ENCODE results near the gene TEX11. TPM values are rescaled to one million over a fixed set of nuclear protein-coding genes. Genes with fewer than 3 reads are reported as not detected.
A peak's percentile ranks its signal among the peaks of the same experiment; 100 is the strongest.
"Not testable (repeated sequence)": the region's sequence is repeated elsewhere in the genome, so short reads cannot be mapped to it uniquely, and the experiment has no call there.

TEX11 gene
- total RNA-seq, 1 experiment from 2014 or later = not detected

- peak; percentile 52 for DNase-seq (ENCODE audit: low spot score)
These were observed 316.4 kb downstream of the TEX11 start for GRCh38 chrX:70592091-70592490.

DNA sequence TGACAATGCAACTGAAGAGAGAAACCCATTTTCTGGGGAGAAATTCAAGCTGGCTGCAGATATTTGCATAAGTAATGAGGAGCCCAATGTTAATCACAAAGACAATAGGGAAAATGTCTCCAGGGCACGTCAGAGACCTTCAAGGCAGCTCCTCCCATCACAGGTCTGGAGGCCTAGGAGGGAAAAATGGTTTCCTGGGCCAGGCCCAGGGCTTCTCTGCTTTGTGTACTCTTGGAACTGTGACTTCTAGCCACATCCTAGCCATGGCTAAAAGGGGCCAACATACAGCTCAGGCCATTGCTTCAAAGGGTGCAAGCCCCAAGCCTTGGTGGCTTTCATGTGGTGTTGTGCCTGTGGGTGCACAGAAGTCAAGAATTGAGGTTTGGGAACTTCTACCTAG is 321.4 kb downstream of the TEX11 start:
- not testable (repeated sequence) for DNase-seq (ENCODE audit: low spot score)

DNA sequence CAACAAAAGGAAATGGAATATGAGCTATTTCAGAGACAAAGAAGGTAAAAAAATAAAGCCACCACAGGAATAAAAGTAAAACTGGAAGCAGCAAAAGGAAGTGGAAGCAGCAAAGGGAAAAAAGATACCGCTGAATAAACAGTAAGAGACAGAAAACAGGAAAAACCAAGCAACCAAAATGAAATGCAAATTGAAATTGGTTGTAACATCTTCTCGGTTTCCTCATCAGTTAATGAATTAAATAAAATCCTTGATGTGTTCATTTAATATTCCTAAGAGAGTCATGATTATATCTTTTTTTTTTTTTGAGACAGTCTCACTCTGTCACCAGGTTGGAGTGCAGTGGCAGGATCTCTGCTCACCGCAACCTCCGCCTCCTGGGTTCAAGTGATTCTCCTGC is 331.1 kb downstream of the TEX11 start:
- DNase-seq (ENCODE audit: low spot score) = no peak

DNA sequence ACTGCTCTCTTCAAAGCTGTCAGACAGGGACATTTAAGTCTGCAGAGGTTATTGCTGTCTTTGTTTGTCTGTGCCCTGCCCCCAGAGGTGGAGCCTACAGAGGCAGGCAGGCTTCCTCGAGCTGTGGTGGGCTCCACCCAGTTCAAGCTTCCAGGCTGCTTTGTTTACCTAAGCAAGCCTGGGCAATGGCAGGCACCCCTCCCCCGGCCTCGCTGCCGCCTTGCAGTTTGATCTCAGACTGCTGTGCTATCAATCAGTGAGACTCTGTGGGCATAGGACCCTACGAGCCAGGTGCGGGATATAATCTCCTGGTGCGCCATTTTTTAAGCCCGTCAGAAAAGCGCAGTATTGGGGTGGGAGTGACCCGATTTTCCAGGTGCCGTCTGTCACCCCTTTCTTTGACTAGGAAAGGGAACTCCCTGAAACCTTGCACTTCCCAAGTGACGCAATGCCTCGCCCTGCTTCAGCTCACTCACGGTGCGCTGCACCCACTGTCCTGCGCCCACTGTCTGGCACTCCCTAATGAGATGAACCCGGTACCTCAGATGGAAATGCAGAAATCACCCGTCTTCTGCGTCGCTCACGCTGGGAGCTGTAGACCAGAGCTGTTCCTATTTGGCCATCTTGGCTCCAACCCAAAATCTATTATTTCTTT is 338.5 kb downstream of the TEX11 start:
- not testable (repeated sequence) for DNase-seq (ENCODE audit: low spot score)

- no peak for DNase-seq (ENCODE audit: low spot score)
These were observed 353.6 kb downstream of the TEX11 start for GRCh38 chrX:70554948-70555347.

DNA sequence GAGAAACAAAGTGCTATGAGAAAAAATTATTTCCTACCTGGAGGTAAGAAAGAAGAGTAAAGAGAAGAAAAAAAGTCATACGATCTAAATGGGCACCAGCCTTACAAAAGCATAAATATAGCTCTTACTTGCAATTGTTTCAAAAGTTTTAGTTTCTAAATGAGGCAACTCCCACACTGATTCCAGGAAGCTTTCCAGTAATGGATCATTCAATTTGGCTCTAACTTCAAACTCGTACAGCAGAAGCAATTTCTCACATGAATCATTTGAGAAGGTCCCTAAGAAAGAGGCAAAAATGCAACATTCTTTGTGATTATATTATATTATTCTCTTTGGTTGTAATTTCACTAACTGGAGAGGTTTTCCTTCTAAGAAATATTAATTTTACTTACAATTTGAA is 354.0 kb downstream of the TEX11 start:
- no peak for DNase-seq (ENCODE audit: low spot score)

DNA sequence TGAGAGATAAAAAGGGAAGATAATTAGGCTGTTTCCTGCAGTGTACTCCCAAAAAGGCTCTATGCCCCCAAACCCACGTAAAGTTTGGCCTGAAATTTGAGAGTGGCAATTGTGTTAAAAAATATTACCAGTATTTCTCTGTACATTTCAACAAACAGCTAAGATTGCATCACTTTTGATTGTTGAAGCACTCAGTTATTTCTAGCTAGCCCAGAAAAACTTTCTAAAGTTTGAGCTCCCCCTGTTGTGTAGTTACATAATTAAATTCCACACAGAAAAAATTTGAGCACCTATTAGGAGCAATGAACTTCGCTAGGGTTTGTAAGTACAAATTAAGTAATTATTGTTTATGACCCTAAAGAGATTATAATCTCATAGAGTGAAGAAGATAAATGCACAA is 354.4 kb downstream of the TEX11 start:
- DNase-seq (ENCODE audit: low spot score) = peak; percentile 8

DNA sequence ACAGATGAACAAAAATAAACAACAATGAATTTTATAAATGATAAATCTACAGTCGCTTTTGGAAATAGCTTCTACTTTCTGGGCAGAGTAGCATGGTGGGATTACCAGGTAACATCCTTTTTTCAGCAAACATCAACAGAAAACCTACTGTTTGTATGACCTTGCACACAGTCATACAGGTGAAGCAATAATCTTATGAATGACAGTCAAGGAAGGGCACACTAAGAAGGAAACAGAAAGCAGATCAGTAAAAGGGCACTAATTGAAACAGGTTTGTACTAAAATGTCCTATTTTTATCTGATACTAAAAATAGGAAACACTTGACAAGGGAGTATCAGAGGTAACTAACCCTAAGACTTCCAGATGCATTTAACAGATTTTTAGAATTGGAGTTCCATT is 355.0 kb downstream of the TEX11 start:
- no peak for DNase-seq (ENCODE audit: low spot score)

DNA sequence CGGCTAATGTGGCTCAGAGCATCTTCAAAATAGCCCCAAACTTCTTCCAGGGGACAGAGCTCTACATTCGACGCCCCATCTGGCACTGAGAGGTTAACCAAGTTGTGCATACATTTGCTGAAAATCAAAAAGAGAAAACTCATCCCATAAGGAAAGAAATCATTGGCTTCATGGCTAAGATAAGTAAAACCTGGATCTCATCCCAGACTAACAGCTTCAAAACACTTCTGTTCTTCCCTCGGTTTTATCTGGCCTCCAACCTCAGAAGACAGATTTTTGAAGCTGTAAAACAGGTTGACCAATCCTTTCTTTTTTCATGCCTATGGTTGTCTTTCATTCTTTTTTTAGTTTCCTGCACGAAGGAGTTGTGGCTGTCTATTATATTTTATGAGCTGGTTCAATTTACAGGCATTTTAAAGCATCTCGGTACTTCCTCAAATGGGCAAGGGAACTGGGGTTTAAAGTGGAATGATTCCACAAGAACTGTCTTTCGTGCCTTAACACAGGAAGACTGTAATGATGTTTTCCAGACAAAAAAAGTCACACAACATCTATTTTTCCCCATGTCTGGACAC is 356.3 kb downstream of the TEX11 start:
- no peak for DNase-seq (ENCODE audit: low spot score)

- no peak for DNase-seq (ENCODE audit: low spot score)
These were observed 359.1 kb downstream of the TEX11 start for GRCh38 chrX:70549429-70549828.

DNA sequence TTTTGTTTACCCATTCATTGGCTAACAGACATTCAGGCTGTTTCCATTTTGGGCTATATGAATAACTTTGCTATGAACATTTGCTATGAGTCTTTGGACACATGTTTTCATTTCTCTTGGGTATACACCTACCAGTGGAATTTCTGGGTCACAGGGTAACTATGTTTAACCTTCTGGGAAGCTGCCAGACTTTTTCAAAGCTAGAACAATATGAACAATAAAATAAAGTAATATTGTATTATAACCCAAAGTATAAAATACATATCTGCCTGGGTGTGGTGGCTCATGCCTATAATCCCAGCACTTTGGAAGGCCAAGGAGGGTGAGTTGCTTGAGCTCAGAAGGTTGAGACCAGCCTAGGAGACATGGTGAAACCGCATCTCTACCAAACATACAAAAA is 373.3 kb downstream of the TEX11 start:
- no peak for DNase-seq (ENCODE audit: low spot score)

- DNase-seq (ENCODE audit: low spot score) = no peak
These were observed 380.7 kb downstream of the TEX11 start for GRCh38 chrX:70527610-70528345.

GRCh38 chrX:70527053-70527452 is 381.5 kb downstream of the TEX11 start:
- no peak for DNase-seq (ENCODE audit: low spot score)

DNA sequence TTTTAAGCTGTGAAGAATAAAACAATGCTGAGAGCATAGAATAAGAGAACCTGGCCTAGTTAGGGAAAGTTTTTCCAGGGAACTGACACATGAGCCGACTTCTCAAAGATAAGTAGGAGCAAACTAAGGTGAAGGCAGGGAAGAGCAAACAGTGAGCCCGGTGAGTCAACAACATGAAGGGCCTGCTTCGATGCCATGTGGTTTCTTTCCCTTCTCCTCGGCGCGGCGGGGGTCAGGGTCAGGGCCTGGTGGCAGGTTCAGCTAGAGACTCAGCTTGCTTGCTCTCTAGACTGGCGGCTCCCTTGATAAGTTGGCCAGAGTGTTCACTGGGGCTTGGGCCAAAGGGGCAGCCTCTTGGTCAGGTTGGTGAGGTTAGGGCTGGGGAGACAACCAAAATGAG is 382.8 kb downstream of the TEX11 start:
- DNase-seq (ENCODE audit: low spot score) = no peak

GRCh38 chrX:70515692-70516091 is 392.8 kb downstream of the TEX11 start:
- not testable (repeated sequence) for DNase-seq (ENCODE audit: low spot score)

GRCh38 chrX:70515270-70515669 is 393.2 kb downstream of the TEX11 start:
- DNase-seq (ENCODE audit: low spot score) = not testable (repeated sequence)

- DNase-seq (ENCODE audit: low spot score) = no peak
These were observed 399.4 kb downstream of the TEX11 start for GRCh38 chrX:70509078-70509477.

DNA sequence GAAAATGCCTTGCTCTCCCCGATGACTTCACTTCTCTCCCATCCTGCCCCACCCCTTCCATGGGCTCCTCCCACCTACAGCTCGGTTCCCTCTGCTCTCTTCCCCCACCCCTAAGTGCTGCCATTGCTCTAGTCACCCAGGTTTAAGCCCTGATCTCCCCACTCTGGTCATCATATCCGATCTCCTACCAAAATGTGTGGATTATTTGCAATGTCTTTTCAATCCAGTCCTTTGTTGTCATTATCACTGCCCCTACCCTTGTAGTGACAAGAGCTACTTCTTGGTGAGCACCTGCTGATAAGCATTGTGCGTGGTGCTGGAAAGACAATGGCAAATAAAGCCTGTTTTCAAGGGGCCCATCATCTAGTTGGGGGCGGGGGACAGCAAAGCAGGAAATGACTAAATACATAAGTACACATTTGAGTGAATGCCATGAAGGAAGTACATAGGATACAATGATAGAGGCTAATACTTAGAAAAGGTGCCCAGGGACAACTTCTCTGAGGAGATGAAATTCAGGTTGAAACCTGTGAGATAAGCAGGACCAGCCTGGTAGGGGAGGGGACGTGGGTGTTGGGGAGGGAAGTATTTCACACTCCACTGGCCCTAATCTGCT is 400.1 kb downstream of the TEX11 start:
- DNase-seq (ENCODE audit: low spot score) = no peak

GRCh38 chrX:70505451-70505841 is 403.1 kb downstream of the TEX11 start:
- no peak for DNase-seq (ENCODE audit: low spot score)

- DNase-seq (ENCODE audit: low spot score) = no peak
These were observed 403.6 kb downstream of the TEX11 start for GRCh38 chrX:70504772-70505450.

GRCh38 chrX:70500826-70501225 is 407.7 kb downstream of the TEX11 start:
- DNase-seq (ENCODE audit: low spot score) = no peak

DNA sequence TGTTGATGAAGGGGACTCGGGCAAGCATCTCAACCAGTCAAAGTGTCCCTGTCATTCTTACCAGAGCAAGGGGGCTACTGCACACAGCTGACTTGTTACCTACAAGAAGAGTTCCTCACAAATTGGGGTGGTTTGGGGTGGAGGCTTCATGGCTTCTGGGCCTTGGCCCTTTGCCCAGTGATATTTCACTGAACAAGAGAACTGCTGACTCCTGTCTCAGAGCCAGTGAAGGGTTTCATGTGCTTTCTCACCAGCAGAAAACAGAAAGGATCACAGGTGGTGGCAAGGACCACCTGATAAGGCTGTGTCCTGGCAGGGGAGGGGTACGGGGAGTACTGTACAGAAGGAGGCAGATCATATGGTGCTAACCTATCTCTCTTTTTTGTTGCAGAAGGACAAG is 410.4 kb downstream of the TEX11 start:
- no peak for DNase-seq (ENCODE audit: low spot score)
